ENCODE measurements around the gene SPATA25.

Gene SPATA25

GRCh38 chr20:45863543-45864470 lies 23.6 kb downstream of the SPATA25 start:
- no peak for DNase-seq

GRCh38 chr20:45861221-45862075 lies 26.0 kb downstream of the SPATA25 start:
- DNase-seq, result no peak

GRCh38 chr20:45860560-45861220 lies 26.7 kb downstream of the SPATA25 start:
- DNase-seq, result no peak

DNA sequence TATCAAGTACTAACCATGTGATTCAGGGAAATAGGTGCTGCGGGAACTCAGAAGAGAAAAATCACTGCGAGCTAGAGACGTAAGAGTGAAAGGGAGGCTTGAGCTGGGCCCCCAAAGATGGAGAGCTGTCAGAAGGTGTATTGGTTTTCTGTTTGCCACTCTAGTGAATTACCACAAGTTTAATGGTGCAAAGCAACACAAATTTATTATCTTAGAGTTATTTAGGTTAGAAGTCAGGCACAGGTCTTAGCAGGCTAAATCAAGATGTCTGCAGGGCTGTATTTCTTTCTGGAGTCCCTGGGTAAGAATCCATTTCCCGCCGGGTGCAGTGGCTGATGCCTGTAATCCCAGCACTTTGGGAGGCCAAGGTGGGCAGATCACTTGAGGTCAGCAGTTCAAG lies 27.5 kb downstream of the SPATA25 start:
- DNase-seq, result no peak

GRCh38 chr20:45857882-45858216 lies 29.6 kb downstream of the SPATA25 start:
- no peak for DNase-seq

DNA sequence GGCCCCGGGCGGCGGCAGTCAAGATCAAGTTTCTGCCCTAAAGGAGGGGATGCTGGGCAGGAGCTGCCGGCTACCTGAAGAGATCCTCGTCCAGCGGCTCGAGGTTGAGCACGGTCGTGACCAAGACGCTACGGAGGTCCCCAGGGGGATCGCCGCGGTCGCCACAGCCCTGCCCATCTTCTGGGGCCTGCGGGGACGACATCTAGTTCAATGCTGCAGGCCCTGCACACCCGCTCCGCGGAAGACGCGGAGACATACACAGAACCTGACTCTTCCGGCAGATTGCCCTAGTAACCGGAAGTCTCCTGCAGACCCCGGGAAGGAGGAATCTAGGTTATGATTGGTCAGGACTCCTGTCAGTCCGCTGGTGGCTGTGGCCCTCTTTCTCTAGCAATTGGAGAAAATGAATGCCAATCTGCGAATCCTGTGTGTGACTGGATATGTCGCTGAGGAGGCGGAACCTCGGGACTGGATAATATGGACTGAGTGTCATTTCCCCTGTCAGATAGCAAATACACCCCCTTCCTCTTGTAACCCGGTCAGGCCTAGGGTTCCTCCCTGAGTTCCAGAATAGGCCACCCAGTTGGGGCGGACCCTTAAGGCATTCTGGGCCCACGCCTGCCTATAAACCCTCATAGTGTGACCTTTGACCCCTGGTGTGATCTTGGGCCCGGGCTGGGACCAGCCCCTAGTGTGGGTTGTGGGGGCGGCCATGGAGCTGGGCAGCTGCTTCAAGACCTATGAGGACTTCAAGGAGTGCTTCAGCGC lies 30.1 kb downstream of the SPATA25 start, which contains the start of the genes ACOT8 and ZSWIM3:
ACOT8 (minus strand) TSS at position 279 of the 768 bp plus-strand sequence; CDS start at position 202, 77 bp downstream.
ZSWIM3 (plus strand) TSS at position 501 of the 768 bp plus-strand sequence; CDS start at position 713, 212 bp downstream.
- peak; percentile 80 for DNase-seq

GRCh38 chr20:45853484-45853883 lies 33.9 kb downstream of the SPATA25 start:
- DNase-seq, result no peak

DNA sequence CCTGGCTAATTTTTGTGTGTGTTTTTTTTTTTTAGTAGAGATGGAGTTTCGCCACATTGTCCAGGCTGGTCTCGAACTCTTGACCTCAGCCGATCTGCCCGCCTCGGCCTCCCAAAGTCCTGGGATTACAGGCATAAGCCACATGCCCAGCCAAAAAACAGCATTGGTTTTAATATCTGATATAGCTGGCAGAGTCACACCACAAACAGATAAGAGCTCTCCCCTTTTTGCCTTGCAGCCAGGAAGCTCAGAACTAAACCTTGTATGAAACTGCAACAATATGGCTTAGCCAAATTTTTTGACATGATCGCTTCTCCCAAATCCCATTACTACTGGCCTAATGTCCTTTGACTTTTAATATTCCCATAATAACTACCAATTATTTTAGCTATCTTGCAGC lies 35.1 kb downstream of the SPATA25 start:
- no peak for DNase-seq

DNA sequence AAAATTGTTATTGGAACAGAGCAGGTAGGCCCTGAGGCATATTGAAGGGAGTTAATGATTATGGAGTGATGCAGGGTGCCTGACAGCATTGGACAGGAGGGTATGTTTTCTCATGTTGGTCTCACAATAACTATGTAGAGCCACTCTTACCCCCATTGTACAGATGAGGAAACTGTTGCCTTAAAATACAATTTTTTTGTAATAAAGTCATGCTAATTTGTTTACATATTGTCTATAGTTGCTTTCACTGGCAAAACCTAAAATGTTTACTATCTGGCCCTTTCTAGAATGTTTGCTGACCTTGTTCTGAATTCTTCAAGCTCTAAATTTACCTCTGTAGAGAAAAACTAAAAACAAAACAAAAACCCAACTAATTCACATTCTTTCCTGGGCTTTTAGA lies 35.9 kb downstream of the SPATA25 start:
- DNase-seq, result no peak

GRCh38 chr20:45850926-45851325 lies 36.5 kb downstream of the SPATA25 start:
- DNase-seq, result no peak

GRCh38 chr20:45850238-45850637 lies 37.2 kb downstream of the SPATA25 start:
- no peak for DNase-seq

DNA sequence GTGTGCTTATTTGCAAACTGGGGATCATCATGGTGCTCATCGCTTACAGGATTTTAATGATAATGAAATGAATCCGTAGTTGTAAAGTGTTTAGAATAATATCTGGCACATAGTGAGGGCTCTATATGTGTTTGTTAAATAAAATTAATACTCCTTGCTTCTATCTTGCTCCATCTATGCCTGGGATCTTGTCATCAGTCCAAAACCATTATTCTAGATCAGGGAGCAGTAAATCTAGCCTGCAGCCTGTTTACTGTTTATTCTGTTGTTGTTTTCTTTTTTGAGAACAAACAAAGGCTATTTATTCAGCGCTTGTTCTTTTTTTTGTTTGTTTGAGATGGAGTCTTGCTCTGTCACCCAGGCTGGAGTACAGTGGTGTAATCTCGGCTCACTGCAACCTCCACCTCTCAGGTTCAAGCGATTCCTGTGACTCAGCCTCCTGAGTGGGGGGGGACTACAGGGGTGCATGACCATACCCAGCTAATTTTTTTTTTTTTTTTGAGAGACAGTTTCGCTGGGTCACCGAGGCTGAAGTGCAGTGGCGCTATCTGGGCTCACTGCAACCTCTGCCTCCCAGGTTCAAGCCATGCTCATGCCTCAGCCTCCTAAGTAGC lies 38.3 kb downstream of the SPATA25 start:
- DNase-seq, result no peak

DNA sequence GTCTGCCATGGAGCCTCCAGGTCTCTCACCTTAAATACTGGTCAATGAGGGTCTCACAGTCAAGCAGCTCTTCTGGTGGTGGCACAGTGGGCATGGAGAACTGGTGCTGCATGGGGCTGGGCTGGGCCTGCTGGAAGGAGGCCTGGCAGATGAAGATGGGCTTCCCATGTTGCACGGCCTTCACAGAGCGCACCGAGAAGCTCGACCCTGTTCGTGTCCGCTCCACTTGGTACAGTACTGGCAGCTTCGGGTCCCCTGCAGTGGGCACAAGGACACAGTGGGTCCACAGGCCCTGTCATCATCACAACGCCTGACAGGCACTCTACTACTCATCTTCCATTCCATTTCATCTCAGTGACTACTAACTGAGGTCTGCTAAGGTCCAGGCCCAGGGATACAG lies 39.0 kb downstream of the SPATA25 start:
- DNase-seq, result no peak

- no peak for DNase-seq
Observed at GRCh38 chr20:45845452-45845851, 42.0 kb downstream of the SPATA25 start.

GRCh38 chr20:45843506-45843905 lies 43.9 kb downstream of the SPATA25 start:
- DNase-seq, result no peak

DNA sequence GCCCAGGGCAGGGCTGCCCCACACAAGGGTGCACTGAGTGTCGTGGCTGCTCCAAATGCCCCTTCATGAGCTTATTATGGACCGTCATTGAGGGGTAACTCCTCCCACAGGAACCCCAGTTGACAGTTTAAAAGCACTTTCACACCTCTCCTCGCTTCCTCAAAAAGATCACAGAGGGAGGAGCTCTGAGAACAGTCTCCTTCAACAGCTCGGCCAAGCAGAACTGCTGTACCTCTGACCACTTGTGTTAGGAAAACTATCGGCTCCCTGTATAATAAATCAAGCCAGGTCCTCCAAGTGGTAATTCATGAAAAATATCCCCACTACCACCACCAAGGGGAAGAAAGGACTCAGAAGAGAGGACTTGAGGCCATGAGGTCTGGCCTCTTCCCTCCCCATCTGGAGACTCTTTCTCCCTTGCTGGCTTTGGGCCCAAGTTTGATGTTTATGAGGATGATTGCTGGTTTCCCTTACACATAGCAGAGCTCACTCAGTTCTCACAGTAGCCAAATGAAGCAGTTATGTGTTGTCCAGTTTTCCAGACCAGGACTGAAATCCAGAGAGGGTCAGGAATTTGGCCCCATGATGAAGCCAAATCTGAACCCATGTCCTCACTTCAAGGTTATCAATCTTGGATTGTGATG lies 45.1 kb downstream of the SPATA25 start:
- DNase-seq, result no peak

DNA sequence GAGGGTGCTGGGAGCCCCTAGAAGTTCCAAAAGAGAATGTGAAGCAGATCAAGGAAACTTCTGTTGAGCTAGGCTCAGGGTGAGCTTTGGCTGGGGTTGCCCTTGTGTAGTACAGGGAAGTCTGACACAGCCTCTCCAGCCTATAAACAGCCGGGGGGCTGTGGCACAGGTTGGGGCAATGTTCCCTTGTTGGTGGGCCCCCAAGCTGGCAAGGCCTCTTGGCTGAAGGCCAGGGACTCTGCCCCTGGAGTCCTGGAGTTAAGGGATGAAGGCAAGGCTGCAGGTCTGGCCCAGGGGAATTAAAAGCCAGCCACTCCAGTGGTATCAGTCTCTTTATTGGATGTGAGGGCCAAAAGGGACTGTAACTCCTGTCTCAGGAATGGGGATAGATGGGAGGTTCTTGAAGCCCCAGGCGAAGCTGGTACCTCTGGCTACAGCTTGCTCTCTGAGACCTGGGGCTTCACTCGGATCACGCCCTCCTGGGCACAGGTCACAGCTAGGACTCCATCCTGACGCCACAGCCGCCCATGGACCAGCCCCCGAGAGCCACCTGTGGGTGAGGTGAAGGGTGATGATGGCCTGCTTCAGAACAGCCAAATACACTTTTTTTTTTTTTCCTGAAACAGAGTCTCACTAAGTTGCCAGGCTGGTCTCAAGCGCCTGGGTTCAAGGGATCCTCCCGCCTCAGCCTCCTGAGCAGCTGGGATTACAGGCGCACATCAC lies 45.9 kb downstream of the SPATA25 start:
- no peak for DNase-seq

- no peak for DNase-seq
Observed at GRCh38 chr20:45840700-45841198, 46.7 kb downstream of the SPATA25 start.

DNA sequence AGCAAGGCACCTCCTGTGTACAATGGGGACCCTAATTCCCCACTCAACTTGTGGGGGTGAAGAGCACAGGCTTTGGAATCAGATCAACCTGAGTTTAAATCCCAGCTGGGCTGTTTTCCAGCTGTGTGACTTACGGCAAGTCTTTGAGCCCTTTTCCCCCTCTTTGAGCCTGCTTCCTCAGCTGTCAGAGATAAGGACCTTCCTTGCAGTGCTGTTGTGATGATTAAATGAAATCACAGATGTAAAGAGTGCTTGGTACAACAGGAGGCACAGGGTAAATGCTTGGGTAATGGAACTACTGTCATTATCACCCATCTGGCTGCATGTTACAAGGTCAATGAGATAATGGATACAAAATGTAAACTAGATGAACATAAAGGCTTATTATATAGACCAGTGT lies 50.6 kb downstream of the SPATA25 start:
- no peak for DNase-seq

All from T-helper 9 cell (primary cell).